Liver (tissue), 9 donors: ENCODE results near the gene PARM1. TPM values are rescaled to one million over a fixed set of nuclear protein-coding genes. Genes with fewer than 3 reads are reported as not detected.

Experiments
- DNase-seq: peaks from one replicate; pipeline ENCODE4 v3.0.0-alpha.2; 2017; ENCODE audit warnings: low spot score
- H3K27ac ChIP-seq, 2 donors: one replicate each; pipeline ENCODE4 v1.7.0; 2013; ENCODE audit warnings: inconsistent platforms in 2 of 2, low read length in 2 of 2, control low read depth in 1 of 2, low read depth in 1 of 2, mild to moderate bottlenecking in 1 of 2
- H3K27me3 ChIP-seq, 4 donors: one replicate each; pipeline versions ENCODE4 v1.6.1 to v1.7.0; 2013; ENCODE audit warnings: low read length in 3 of 4, inconsistent platforms in 1 of 4, mild to moderate bottlenecking in 1 of 4, moderate library complexity in 1 of 4; ENCODE audit not compliant: control insufficient read depth in 4 of 4, insufficient read depth in 4 of 4
- H3K36me3 ChIP-seq, 4 donors: one replicate each; pipeline versions ENCODE4 v1.6.1 to v1.7.0; 2013; ENCODE audit warnings: low read length in 3 of 4, mild to moderate bottlenecking in 3 of 4, low read depth in 1 of 4, moderate library complexity in 1 of 4; ENCODE audit not compliant: control insufficient read depth in 4 of 4, insufficient read depth in 3 of 4
- H3K4me1 ChIP-seq, 4 donors: one replicate each; pipeline versions ENCODE4 v1.6.1 to v1.7.0; 2013; ENCODE audit warnings: low read length in 3 of 4, mild to moderate bottlenecking in 3 of 4, moderate library complexity in 1 of 4; ENCODE audit not compliant: control insufficient read depth in 4 of 4, insufficient read depth in 4 of 4
- H3K4me3 ChIP-seq, 3 donors: one replicate each; pipeline versions ENCODE4 v1.6.1 to v1.7.0; 2013; ENCODE audit warnings: low read length in 3 of 3, control low read depth in 1 of 3, low read depth in 1 of 3, mild to moderate bottlenecking in 1 of 3
- H3K9ac ChIP-seq, 2 donors: one replicate each; pipeline ENCODE4 v1.7.0; 2013; ENCODE audit warnings: low read length in 2 of 2, mild to moderate bottlenecking in 2 of 2, moderate library complexity in 2 of 2, control low read depth in 1 of 2, low read depth in 1 of 2
- H3K9me3 ChIP-seq, 4 donors: one replicate each; pipeline versions ENCODE4 v1.6.1 to v1.7.0; 2013; ENCODE audit warnings: low read length in 3 of 4; ENCODE audit not compliant: control insufficient read depth in 4 of 4
- EGR1 ChIP-seq, 2 donors: IDR thresholded peaks; 2 replicates each; pipeline ENCODE4 v1.6.1; 2016 to 2018; ENCODE audit warnings: antibody characterized with exemption in 2 of 2, low read depth in 2 of 2
- FOXA1 ChIP-seq: IDR thresholded peaks from 2 replicates; pipeline ENCODE4 v1.6.1; 2016; ENCODE audit warnings: antibody characterized with exemption
- FOXA2 ChIP-seq: IDR thresholded peaks from 2 replicates; pipeline ENCODE4 v1.6.1; 2016; ENCODE audit warnings: antibody characterized with exemption
- GABPA ChIP-seq, 2 donors: IDR thresholded peaks in 1 of 2; conservative IDR thresholded peaks in 1 of 2; 2 replicates each; pipeline ENCODE4 v1.6.1; 2016; ENCODE audit warnings: antibody characterized with exemption in 2 of 2, mild to moderate bottlenecking in 1 of 2, moderate library complexity in 1 of 2
- HNF4A ChIP-seq, 2 donors: conservative IDR thresholded peaks; 2 replicates each; pipeline ENCODE4 v1.6.1; 2016; ENCODE audit warnings: antibody characterized with exemption in 2 of 2, mild to moderate bottlenecking in 2 of 2
- HNF4G ChIP-seq: IDR thresholded peaks from 2 replicates; pipeline ENCODE4 v1.6.1; 2016; ENCODE audit warnings: antibody characterized with exemption
- JUND ChIP-seq, 2 donors: IDR thresholded peaks; 2 replicates each; pipeline ENCODE4 v1.6.1; 2016; ENCODE audit warnings: antibody characterized with exemption in 2 of 2
- NR2F2 ChIP-seq: IDR thresholded peaks from 2 replicates; pipeline ENCODE4 v1.6.1; 2016; ENCODE audit warnings: antibody characterized with exemption
- RAD21 ChIP-seq, 2 donors: IDR thresholded peaks; 2 replicates each; pipeline ENCODE4 v1.6.1; 2016; ENCODE audit warnings: antibody characterized with exemption in 2 of 2, mild to moderate bottlenecking in 2 of 2
- RXRA ChIP-seq, 2 donors: IDR thresholded peaks; 2 replicates each; pipeline ENCODE4 v1.6.1; 2017 to 2018; ENCODE audit warnings: antibody characterized with exemption in 2 of 2, mild to moderate bottlenecking in 1 of 2
- SP1 ChIP-seq: IDR thresholded peaks from 2 replicates; pipeline ENCODE4 v1.6.1; 2018; ENCODE audit warnings: antibody characterized with exemption, mild to moderate bottlenecking
- TAF1 ChIP-seq: conservative IDR thresholded peaks from 2 replicates; pipeline ENCODE4 v1.6.1; 2016; ENCODE audit warnings: antibody characterized with exemption, mild to moderate bottlenecking
- YY1 ChIP-seq: IDR thresholded peaks from 2 replicates; pipeline ENCODE4 v1.6.1; 2016; ENCODE audit warnings: antibody characterized with exemption, mild to moderate bottlenecking
- WGBS: extraction: QIAGEN DNeasy Blood & Tissue Kit; methylation state at CpG from one replicate; pipeline ENCODE4 v1.1.7; 2013; 5-methylcytosine and 5-hydroxymethylcytosine counted together
- polyA plus RNA-seq, 2 donors: library from polyadenylated mRNA; stranded (reverse) in 1 of 2; unstranded in 1 of 2; fragments of 200-250 nt in 1 of 2; fragments of >200 nt in 1 of 2; fragmentation: Nextera tagmentation in 1 of 2; extraction: Ambion mirVana in 1 of 2; gene quantifications; one replicate each; pipeline versions ENCODE4 v1.2.1 to v1.2.3, GENCODE V29; 2013 to 2015
- total RNA-seq, 2 donors: library from RNA; depleted of rRNA; stranded (reverse); fragments of >200 nt; gene quantifications; one replicate each; pipeline ENCODE4 v1.2.3, GENCODE V29; 2014
- TF ChIP-seq, protein P1 (sequence below): IDR thresholded peaks from 2 replicates; pipeline ENCODE4 v1.6.1; 2016; ENCODE audit warnings: antibody characterized with exemption
- TF ChIP-seq, protein P2 (sequence below): IDR thresholded peaks from 2 replicates; pipeline ENCODE4 v1.6.1; 2016; ENCODE audit warnings: antibody characterized with exemption
- TF ChIP-seq, protein P3 (sequence below): IDR thresholded peaks from 2 replicates; pipeline ENCODE4 v1.6.1; 2016; ENCODE audit warnings: antibody characterized with exemption
- TF ChIP-seq, protein P4 (sequence below): IDR thresholded peaks from 2 replicates; pipeline ENCODE4 v1.6.1; 2016; ENCODE audit warnings: antibody characterized with exemption, mild to moderate bottlenecking
- TF ChIP-seq, protein P5 (sequence below): fragments of 150-350 bp; IDR thresholded peaks from 2 replicates; pipeline ENCODE4 v1.5.1; 2017; ENCODE audit warnings: improper control_type of control experiment, low read depth, low read length; ENCODE audit not compliant: missing input control
- donor health status: healthy.
- donor health status: healthy.
- donor health status: healthy.
- donor health status: healthy.
- donor health status: healthy.

PARM1 gene
- total and polyA plus RNA-seq, 4 donors, result 0.42 to 2.2 (median 0.74) TPM

DNA sequence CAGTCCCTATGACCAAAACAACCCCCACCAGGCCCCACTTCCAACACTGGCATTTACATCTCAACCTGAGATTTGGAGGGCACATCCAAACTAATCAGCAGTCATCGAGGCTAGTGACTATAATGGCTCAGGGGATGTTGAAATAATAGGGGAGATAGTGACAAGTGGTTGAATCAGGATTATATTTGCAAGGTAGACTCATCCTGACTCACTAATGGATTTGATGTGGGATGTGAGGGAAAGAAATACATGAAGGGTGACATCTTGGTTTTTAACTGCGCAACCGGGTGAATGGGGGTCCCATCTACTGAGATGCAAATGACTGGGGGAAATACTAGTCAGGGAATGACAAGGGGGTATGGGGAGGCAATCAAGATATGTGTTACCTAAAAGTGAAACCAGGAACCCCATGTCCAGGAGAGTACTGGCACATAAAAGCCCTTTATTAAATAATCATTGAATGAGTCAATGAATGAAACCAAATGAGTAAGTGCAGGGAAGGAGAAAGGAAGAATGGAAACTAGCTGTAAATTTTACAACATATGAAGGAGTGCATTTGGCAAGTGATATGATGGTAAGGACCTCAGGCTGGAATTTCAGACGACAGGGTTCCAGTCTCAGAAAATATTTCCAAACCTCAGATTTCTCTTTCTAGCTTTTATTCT is 78.3 kb downstream of the PARM1 start:
- 94% methylated on average over 4 of the region's 4 CpGs for WGBS
- peaks cover 3 to 10% (median 4%) of the 10 kb centered on the region in 4 donors for H3K9me3 ChIP-seq

DNA sequence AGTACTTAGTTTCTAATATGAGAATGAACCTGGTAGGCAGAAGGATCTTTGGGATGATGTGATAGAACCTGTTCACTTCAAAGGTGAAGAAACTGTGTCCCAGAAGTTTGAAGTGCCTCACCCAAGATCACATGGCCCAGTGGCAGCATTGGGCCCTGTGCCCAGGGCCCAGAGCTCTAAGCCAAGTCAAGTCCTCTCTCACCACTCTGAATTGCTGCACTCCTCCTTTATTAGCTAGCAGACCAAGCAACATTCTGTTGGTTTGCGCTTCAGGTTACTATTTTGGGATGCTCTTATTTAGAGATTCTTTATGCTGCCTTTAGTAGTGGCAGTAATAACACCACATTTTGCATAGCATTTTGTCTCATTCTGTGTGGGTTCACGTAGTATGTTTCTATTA is 82.7 kb downstream of the PARM1 start:
- no peak overlapping the region for H3K27ac ChIP-seq
- H3K27me3 ChIP-seq, result no peaks in the 10 kb centered on the region
- 93% methylated on average over 2 of the region's 2 CpGs for WGBS
- H3K4me1 ChIP-seq, result no peaks in the 10 kb centered on the region
- H3K9me3 ChIP-seq, result peaks cover 0 to 3% (median 0%) of the 10 kb centered on the region in 4 donors
- DNase-seq, result no peak
- H3K4me3 ChIP-seq, result no peak overlapping the region
- no peak overlapping the region for H3K9ac ChIP-seq
- H3K36me3 ChIP-seq, result no peaks in the 10 kb centered on the region
- TF ChIP-seq, protein P1, sequence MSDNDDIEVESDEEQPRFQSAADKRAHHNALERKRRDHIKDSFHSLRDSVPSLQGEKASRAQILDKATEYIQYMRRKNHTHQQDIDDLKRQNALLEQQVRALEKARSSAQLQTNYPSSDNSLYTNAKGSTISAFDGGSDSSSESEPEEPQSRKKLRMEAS, result no peak
- TF ChIP-seq HNF4A (conservative IDR thresholded peaks at IDR 0.05) (no peak), YY1 (no peak), RXRA (IDR thresholded peaks at IDR 0.05) (no peak), SP1 (no peak), HNF4G (no peak), EGR1 (IDR thresholded peaks at IDR 0.05; ENCODE audit: low read depth in 2 of 2) (no peak), TAF1 (no peak), GABPA (IDR thresholded peaks at IDR 0.05 in 1 of 2, conservative IDR thresholded peaks at IDR 0.05 in 1 of 2) (no peak), JUND (IDR thresholded peaks at IDR 0.05) (no peak), NR2F2 (no peak), FOXA1 (no peak), RAD21 (IDR thresholded peaks at IDR 0.05) (no peak), FOXA2 (no peak)
- TF ChIP-seq, protein P2, sequence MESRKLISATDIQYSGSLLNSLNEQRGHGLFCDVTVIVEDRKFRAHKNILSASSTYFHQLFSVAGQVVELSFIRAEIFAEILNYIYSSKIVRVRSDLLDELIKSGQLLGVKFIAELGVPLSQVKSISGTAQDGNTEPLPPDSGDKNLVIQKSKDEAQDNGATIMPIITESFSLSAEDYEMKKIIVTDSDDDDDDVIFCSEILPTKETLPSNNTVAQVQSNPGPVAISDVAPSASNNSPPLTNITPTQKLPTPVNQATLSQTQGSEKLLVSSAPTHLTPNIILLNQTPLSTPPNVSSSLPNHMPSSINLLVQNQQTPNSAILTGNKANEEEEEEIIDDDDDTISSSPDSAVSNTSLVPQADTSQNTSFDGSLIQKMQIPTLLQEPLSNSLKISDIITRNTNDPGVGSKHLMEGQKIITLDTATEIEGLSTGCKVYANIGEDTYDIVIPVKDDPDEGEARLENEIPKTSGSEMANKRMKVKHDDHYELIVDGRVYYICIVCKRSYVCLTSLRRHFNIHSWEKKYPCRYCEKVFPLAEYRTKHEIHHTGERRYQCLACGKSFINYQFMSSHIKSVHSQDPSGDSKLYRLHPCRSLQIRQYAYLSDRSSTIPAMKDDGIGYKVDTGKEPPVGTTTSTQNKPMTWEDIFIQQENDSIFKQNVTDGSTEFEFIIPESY, result no peak
- TF ChIP-seq, protein P3, sequence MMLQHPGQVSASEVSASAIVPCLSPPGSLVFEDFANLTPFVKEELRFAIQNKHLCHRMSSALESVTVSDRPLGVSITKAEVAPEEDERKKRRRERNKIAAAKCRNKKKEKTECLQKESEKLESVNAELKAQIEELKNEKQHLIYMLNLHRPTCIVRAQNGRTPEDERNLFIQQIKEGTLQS, result no peak
- TF ChIP-seq, protein P4, sequence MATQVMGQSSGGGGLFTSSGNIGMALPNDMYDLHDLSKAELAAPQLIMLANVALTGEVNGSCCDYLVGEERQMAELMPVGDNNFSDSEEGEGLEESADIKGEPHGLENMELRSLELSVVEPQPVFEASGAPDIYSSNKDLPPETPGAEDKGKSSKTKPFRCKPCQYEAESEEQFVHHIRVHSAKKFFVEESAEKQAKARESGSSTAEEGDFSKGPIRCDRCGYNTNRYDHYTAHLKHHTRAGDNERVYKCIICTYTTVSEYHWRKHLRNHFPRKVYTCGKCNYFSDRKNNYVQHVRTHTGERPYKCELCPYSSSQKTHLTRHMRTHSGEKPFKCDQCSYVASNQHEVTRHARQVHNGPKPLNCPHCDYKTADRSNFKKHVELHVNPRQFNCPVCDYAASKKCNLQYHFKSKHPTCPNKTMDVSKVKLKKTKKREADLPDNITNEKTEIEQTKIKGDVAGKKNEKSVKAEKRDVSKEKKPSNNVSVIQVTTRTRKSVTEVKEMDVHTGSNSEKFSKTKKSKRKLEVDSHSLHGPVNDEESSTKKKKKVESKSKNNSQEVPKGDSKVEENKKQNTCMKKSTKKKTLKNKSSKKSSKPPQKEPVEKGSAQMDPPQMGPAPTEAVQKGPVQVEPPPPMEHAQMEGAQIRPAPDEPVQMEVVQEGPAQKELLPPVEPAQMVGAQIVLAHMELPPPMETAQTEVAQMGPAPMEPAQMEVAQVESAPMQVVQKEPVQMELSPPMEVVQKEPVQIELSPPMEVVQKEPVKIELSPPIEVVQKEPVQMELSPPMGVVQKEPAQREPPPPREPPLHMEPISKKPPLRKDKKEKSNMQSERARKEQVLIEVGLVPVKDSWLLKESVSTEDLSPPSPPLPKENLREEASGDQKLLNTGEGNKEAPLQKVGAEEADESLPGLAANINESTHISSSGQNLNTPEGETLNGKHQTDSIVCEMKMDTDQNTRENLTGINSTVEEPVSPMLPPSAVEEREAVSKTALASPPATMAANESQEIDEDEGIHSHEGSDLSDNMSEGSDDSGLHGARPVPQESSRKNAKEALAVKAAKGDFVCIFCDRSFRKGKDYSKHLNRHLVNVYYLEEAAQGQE, result no peak
- TF ChIP-seq, protein P5, sequence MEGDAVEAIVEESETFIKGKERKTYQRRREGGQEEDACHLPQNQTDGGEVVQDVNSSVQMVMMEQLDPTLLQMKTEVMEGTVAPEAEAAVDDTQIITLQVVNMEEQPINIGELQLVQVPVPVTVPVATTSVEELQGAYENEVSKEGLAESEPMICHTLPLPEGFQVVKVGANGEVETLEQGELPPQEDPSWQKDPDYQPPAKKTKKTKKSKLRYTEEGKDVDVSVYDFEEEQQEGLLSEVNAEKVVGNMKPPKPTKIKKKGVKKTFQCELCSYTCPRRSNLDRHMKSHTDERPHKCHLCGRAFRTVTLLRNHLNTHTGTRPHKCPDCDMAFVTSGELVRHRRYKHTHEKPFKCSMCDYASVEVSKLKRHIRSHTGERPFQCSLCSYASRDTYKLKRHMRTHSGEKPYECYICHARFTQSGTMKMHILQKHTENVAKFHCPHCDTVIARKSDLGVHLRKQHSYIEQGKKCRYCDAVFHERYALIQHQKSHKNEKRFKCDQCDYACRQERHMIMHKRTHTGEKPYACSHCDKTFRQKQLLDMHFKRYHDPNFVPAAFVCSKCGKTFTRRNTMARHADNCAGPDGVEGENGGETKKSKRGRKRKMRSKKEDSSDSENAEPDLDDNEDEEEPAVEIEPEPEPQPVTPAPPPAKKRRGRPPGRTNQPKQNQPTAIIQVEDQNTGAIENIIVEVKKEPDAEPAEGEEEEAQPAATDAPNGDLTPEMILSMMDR, result no peak

More for the DNA sequence above, 78.3 kb downstream of the PARM1 start:
- Histone ChIP-seq H3K4me3 (no peak overlapping the region), H3K4me1 (no peaks in the 10 kb centered on the region), H3K9ac (no peak overlapping the region), H3K36me3 (no peaks in the 10 kb centered on the region), H3K27me3 (no peaks in the 10 kb centered on the region), H3K27ac (no peak overlapping the region)
- no peak for DNase-seq
- TF ChIP-seq, protein P4, result no peak
- TF ChIP-seq TAF1 (no peak), EGR1 (IDR thresholded peaks at IDR 0.05; ENCODE audit: low read depth in 2 of 2) (no peak), HNF4G (no peak), YY1 (no peak)
